Endothelial cell of umbilical vein (primary cell): ENCODE results near the gene GGA1.

Source experiments
- CTCF ChIP-seq, 2 donors: IDR thresholded peaks; 1 replicate in 1 of 2; 2 replicates in 1 of 2; pipeline ENCODE4 v1.5.1; 2011; ENCODE audit warnings: low read length in 2 of 2, mild to moderate bottlenecking in 2 of 2, moderate library complexity in 2 of 2, control low read depth in 1 of 2, inconsistent platforms in 1 of 2, low read depth in 1 of 2; ENCODE audit not compliant: insufficient read depth in 1 of 2; ENCODE audit errors: extremely low read depth in 1 of 2
- EZH2 ChIP-seq: IDR thresholded peaks from 2 replicates; pipeline ENCODE4 v1.6.1; 2012; ENCODE audit warnings: borderline replicate concordance, low read depth, mild to moderate bottlenecking, moderate library complexity, low read length, inconsistent platforms; ENCODE audit not compliant: severe bottlenecking
- JUN ChIP-seq: IDR thresholded peaks from 2 replicates; pipeline ENCODE4 v1.6.1; 2011; ENCODE audit warnings: borderline replicate concordance, low read depth; ENCODE audit not compliant: insufficient read length, insufficient read depth
- POLR2A ChIP-seq: IDR thresholded peaks from 2 replicates; pipeline ENCODE4 v1.6.1; 2012; ENCODE audit warnings: low read depth, mild to moderate bottlenecking, control low read depth, low read length
- POLR2AphosphoS5 ChIP-seq: IDR thresholded peaks from 2 replicates; pipeline ENCODE4 v1.6.1; 2012; ENCODE audit warnings: low read depth, mild to moderate bottlenecking, control low read depth, low read length, moderate library complexity; ENCODE audit not compliant: insufficient read depth

GRCh38 chr22:37601203-37601539 lies 7.5 kb upstream of the GGA1 start:
- TF ChIP-seq EZH2, result no peak
- TF ChIP-seq POLR2AphosphoS5, result no peak
- TF ChIP-seq CTCF (IDR thresholded peaks at IDR 0.05; ENCODE audit: extremely low read depth in 1 of 2, insufficient read depth in 1 of 2, low read depth in 1 of 2, low read length in 2 of 2), result no peak
- TF ChIP-seq JUN, result no peak
- no peak for TF ChIP-seq POLR2A
